ENCODE results near the gene SLC9A3. TPM values are rescaled to one million over a fixed set of nuclear protein-coding genes. Genes with fewer than 3 reads are reported as not detected.

SLC9A3 gene
- total RNA-seq, 2 experiments from 2014 or later, result 2.3 to 2.5 TPM

DNA sequence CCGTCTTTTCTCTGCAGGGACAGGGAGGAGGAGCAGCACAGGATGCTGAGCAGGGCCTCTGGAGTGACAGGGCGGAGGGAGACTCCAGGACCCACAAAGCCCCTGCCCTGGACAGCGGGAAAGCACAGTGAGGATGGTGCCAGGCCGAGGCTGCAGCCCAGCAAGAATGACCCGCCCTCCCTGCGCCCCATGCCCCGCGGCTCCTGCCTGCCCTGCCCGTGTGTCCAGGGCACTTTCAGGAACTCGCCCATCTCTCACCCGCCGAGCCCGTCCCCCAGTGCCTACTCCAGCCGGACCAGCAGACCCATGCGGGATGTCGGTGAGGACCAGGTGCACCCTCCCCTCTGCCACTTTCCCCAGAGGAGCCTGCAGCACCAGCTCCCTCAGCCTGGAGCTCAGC is 90.4 kb downstream of the SLC9A3 start:
- no peak overlapping the region for H3K27ac ChIP-seq (ENCODE audit: low read depth in 1 of 2, low read length in 2 of 2)
- H3K9me3 Mint-ChIP-seq, result no peaks in the 10 kb centered on the region
- ChIA-PET POLR2A (no interaction called here), CTCF (no interaction called here)
- TF ChIP-seq, protein P1, sequence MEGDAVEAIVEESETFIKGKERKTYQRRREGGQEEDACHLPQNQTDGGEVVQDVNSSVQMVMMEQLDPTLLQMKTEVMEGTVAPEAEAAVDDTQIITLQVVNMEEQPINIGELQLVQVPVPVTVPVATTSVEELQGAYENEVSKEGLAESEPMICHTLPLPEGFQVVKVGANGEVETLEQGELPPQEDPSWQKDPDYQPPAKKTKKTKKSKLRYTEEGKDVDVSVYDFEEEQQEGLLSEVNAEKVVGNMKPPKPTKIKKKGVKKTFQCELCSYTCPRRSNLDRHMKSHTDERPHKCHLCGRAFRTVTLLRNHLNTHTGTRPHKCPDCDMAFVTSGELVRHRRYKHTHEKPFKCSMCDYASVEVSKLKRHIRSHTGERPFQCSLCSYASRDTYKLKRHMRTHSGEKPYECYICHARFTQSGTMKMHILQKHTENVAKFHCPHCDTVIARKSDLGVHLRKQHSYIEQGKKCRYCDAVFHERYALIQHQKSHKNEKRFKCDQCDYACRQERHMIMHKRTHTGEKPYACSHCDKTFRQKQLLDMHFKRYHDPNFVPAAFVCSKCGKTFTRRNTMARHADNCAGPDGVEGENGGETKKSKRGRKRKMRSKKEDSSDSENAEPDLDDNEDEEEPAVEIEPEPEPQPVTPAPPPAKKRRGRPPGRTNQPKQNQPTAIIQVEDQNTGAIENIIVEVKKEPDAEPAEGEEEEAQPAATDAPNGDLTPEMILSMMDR (IDR thresholded peaks at IDR 0.05), result no peak
- no peak for ATAC-seq (ENCODE audit: poor library complexity)
- H3K4me1 ChIP-seq (ENCODE audit: insufficient read depth, low read length), result no peaks in the 10 kb centered on the region
- H3K36me3 ChIP-seq (ENCODE audit: insufficient read depth, low read length), result no peaks in the 10 kb centered on the region
- H3K4me1 Mint-ChIP-seq (ENCODE audit: low read depth), result no peaks in the 10 kb centered on the region
- H3K27ac Mint-ChIP-seq, result no peak overlapping the region
- H3K27me3 ChIP-seq (ENCODE audit: control insufficient read depth in 1 of 2, insufficient read depth in 2 of 2, low read length in 2 of 2), result peaks cover 0 to 4% of the 10 kb centered on the region in 2 experiments
- no peak overlapping the region for H3K4me3 Mint-ChIP-seq
- DNase-seq, result peak in 1 of 14 experiments; percentile 15
- H3K27me3 Mint-ChIP-seq, result peaks cover 8% of the 10 kb centered on the region
- H3K9me3 ChIP-seq (ENCODE audit: control insufficient read depth in 1 of 2, insufficient read depth in 1 of 2, low read length in 2 of 2), result no peaks in the 10 kb centered on the region
- no peaks in the 10 kb centered on the region for H3K36me3 Mint-ChIP-seq (ENCODE audit: low read depth)
- intact Hi-C loops (cut with DNase I, micrococcal nuclease), result no loop called here
- H3K4me3 ChIP-seq (ENCODE audit: low read length), result no peak overlapping the region

- ChIA-PET POLR2A (no interaction called here), CTCF (no interaction called here)
- no peaks in the 10 kb centered on the region for H3K4me1 Mint-ChIP-seq (ENCODE audit: low read depth)
- H3K36me3 ChIP-seq (ENCODE audit: insufficient read depth, low read length), result no peaks in the 10 kb centered on the region
- H3K9me3 ChIP-seq (ENCODE audit: control insufficient read depth in 1 of 2, insufficient read depth in 1 of 2, low read length in 2 of 2), result no peaks in the 10 kb centered on the region
- intact Hi-C loops (cut with DNase I, micrococcal nuclease), result no loop called here
- H3K9me3 Mint-ChIP-seq, result no peaks in the 10 kb centered on the region
- no peak overlapping the region for H3K27ac Mint-ChIP-seq
- TF ChIP-seq, protein P1 (IDR thresholded peaks at IDR 0.05), result no peak
- peak in 1 of 14 experiments; percentile 15 for DNase-seq
- no peaks in the 10 kb centered on the region for H3K4me1 ChIP-seq (ENCODE audit: insufficient read depth, low read length)
- H3K4me3 ChIP-seq (ENCODE audit: low read length), result no peak overlapping the region
- H3K36me3 Mint-ChIP-seq (ENCODE audit: low read depth), result no peaks in the 10 kb centered on the region
- H3K27me3 Mint-ChIP-seq, result peaks cover 8% of the 10 kb centered on the region
- ATAC-seq (ENCODE audit: poor library complexity), result no peak
- no peak overlapping the region for H3K4me3 Mint-ChIP-seq
- peaks cover 0 to 4% of the 10 kb centered on the region in 2 experiments for H3K27me3 ChIP-seq (ENCODE audit: control insufficient read depth in 1 of 2, insufficient read depth in 2 of 2, low read length in 2 of 2)
- no peak overlapping the region for H3K27ac ChIP-seq (ENCODE audit: low read depth in 1 of 2, low read length in 2 of 2)
These were observed 91.1 kb downstream of the SLC9A3 start for GRCh38 chr5:432928-433791.

DNA sequence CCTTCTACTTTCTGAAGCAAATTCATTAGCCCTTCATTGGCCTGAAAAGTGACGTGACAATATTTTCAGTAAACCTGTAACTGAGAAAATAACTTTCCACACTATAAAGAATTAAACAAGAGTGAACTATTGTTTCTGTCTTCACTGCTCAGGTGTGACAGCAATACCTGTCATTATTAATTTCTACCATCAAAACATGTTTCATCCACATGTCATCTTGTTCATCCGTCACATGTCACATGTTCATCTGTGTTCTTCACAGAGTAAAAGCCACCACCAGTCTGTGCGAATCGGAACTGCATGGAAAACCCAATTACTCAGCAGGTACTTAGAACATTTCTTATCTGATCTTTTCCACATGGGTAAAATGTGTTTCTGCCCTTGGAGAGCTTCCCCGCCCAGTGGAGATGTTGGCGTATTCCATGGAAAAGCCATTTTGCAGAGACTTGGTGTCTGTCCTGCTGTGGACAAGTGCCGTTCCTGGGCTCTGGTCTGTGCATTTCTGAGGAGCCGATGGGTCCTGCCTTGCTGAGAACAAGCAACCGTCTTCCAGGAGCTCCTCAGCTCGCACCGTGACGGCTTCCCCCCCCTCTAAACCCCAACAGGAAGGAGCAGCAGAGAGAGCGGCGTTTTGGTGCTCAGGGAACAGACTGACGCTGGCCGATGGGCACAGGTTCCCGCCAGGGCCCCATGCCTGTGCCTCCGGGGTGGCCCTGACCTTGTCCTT is 91.9 kb downstream of the SLC9A3 start:
- H3K4me3 ChIP-seq (ENCODE audit: low read length), result no peak overlapping the region
- Mint-ChIP-seq H3K36me3 (ENCODE audit: low read depth) (no peaks in the 10 kb centered on the region), H3K4me1 (ENCODE audit: low read depth) (no peaks in the 10 kb centered on the region), H3K27me3 (peaks cover 8% of the 10 kb centered on the region), H3K4me3 (no peak overlapping the region), H3K27ac (no peak overlapping the region), H3K9me3 (no peaks in the 10 kb centered on the region)
- ChIA-PET CTCF (no interaction called here), POLR2A (no interaction called here)
- H3K27ac ChIP-seq (ENCODE audit: low read depth in 1 of 2, low read length in 2 of 2), result no peak overlapping the region
- H3K4me1 ChIP-seq (ENCODE audit: insufficient read depth, low read length), result no peaks in the 10 kb centered on the region
- TF ChIP-seq, protein P1 (IDR thresholded peaks at IDR 0.05), result no peak
- H3K27me3 ChIP-seq (ENCODE audit: control insufficient read depth in 1 of 2, insufficient read depth in 2 of 2, low read length in 2 of 2), result peaks cover 0 to 4% of the 10 kb centered on the region in 2 experiments
- ATAC-seq (ENCODE audit: poor library complexity) (no peak), DNase-seq (peak in 1 of 14 experiments; percentile 11)
- intact Hi-C loops (cut with DNase I, micrococcal nuclease), result no loop called here
- no peaks in the 10 kb centered on the region for H3K36me3 ChIP-seq (ENCODE audit: insufficient read depth, low read length)
- H3K9me3 ChIP-seq (ENCODE audit: control insufficient read depth in 1 of 2, insufficient read depth in 1 of 2, low read length in 2 of 2), result no peaks in the 10 kb centered on the region
